Middle frontal gyrus (tissue), 1 donor: ENCODE results near the gene TRIM65.
"Not testable (repeated sequence)": the region's sequence is repeated elsewhere in the genome, so short reads cannot be mapped to it uniquely, and the experiment has no call there.

Experiments used
- DNase-seq: peaks from one replicate; pipeline ENCODE4 v3.0.0-alpha.2; 2015; ENCODE audit warnings: low spot score; ENCODE audit errors: extremely low spot score

The TRIM65 gene

DNA sequence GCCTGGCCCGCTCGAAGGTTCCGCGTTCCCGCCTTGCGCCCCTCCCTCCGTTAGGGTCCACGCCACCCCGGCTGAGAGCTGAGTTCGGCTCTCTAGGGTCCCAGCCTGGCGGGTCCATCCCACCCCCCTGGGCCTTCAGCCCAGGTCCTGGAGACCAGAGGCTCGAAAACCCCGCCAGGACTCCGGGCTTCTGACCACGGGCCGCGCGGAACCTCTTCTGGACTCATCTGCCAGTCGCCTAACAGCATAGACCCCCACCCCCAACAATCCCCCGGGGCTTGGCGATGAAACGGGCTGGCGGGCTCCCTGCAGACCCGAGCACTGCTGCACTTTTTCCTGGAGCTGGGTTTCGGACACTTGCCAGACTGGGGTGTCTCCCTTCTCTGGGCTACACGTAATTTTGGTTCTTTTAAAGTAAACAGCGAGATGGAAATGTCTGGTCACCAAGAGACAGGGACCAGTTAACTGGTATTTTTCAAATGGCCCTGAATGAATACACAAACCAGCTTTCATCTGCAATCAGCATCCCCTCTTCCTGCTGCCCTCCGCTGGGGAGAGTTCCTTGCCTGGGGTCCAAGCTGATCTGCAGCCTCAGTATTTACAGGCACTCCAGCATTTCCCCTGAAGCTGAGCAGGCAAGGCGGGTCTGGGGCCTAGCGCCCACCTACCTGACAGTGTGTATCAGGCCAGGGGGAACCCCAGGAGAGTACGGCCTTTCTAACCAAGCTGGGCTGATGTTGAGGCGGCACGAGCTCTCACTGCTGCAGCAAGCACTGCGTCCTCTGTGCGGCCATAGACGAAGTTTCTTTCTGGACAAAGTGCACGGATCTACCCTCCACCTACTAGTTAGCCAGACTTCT, 639 bp upstream of the TRIM65 start:
- no peak for DNase-seq

DNA sequence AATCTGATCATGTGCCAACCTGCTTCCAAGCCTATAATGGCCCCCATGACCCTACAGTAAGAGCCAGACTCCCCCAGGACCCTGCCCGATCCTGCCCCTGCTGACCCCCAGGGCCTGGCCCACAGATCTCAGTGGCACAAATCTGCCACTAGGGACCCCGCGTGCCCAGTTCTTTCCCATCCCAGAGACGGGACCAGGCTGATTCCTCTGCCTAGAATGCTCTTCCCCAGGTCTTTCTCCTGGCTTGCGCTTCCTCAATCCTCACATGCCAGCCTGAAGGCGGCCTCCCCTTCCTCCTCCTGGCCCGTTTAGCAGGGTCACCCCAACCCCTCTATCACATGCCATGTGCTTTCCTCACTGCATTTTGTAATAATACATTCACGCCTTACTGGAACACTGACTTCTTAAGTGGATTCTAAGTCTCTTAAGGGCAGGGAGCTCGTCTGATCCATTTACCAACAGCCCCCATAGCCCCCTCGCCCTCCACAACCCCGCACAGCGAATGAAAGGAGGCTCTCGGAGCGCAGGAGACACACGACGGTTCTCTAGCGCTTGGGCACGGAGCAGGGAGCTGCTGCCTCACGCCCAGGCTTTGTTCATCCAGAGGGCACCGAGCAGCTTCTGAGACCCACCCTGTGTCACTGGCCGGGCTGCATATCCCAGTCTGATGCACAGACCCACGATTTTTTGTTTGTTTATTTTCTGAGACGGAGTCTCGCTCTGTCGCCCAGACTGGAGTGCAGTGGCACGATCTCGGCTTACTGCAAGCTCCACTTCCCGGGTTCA, 1.2 kb downstream of the TRIM65 start:
- DNase-seq = no peak

DNA sequence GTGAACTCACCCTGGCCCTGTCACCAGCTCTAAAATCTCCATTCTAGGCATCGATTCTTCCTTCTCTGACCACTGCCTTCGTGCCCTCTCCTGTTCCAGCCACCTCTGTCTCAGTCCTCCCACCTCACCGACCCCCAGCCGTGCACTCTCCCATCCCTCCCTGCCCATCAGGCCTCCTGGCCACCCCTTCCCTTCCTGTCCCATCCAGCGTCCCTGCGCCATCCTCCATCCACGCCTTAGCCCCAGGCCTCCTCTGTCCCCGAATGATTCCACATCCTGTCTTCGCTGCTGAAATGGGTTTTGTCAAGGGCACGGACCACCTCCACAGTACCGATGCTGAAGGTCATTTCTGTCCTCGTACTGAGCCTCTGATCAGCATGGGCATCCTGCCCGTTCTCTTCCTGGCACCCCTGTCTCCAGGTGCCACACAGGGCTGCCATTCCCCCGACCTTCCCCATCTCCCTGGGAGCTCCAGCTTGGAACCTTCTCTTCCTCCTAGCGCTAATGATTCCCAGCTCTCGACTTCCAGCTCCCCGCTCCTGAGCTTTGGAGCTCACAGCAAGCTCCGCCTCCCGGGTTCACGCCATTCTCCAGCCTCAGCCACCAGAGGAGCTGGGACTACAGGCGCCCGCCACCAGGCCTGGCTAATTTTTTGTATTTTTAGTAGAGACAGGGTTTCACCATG, 2.6 kb downstream of the TRIM65 start:
- DNase-seq = no peak

DNA sequence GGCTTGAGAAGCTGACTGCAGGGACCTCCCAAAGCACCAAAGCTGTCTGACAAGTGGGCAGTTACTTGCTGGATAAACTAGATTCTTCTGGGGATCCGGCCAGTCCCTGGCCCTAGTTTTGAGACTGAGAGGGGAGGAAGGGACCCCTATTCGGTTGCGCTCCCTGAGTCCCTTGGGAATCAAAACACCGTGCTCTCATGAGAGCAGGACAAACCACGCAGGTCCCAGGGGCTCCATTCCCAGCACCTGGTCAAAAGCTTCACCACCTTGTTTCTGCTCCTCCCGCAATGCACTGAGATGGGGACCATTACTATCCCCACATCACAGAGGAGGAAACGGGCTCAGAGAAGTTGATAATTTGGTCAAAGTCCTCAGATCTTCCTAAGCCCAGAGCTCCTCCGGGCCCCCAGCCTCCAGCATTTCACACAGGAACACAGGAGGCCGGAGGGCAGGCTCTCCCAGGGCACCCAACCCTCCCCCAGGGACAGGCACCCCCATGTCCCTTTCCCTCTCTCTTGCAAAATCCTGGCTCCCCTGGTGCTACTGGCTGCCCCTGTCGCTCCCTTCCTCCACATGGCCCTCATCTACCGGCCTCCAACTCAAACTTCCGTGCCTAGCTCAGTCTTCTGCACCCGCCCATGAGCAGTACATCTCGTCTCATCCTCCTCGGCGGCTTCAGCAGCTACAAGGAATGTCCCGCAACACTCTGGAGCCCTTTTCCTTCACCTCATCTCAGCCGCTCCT, 3.3 kb downstream of the TRIM65 start:
- DNase-seq = no peak

DNA sequence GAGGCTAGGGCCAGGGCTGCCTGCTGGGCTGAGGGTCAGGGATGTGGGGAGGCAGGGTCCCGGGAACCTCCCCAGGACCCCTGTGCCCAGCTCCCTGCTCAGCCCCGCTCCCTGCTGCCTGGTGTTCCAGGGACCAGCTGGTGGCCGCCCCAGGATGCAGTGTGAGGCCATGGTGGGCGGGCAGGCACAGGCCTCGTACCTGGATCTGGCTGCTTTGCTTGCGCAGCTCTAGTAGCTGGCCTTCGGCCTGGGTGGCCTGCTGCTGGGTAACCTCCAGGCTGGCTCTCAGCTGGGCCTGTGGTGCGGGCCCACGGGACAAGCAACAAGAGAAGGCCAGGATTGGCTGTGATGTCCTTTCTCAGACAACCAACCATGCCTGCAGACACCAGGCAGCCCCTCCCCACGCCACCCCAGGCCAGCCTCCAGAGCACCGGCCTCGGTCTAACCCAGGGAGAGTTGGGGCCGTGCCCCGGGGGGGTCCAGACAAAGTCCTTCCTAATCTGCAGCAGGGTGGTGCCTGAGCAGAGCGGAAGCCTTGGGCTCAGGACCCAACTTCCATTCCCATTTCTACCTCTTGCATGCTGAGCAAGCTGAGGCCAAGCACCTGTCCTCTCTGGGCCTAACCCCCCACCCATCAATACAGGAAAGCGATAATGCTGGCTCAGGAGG, 4.1 kb downstream of the TRIM65 start:
- DNase-seq = no peak

DNA sequence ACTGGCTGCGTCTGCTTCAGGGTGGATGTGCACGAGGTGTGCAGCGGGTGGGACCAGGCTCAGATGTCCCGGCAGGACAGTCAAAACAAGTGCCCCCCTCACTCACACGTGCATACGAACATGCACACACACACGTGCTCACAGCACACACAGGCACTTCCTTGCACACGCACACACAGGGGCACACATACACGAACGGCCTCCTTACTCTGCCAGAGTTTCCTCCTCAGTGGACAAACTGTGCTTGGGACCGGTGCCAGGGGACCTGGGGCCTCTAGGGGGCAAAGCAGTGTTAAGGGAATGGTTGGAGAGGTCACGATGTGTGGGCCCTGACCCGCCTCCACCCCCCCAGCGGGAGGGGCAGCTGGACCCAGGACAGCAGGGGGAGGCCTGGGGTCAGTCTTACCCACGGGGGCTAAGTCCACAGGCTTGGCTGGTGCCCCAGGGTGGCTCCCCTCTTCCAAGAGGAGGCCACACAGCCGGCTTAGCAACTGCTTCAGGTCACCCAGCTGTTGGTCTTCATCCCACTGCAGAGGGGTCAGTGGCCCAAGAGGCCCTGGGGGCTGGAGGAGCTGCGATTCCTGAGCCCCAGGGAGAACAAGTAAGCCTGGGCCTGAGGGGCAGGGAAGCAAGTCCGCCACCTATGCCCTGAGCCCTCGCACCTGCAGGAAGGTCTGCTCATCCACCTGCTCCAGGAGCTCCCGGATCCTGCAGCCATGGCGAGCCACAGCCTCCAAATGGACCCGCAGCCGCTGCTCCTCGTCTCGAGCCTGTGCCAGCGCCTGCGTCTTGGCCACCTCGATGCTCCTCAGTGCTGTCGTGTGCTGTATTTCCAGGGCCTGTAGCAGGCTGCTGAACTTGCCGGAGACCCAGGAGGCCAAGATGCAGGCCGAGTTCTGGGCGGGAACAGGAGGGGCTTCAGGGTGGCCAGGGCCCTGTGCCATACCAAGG, 4.9 kb downstream of the TRIM65 start:
- DNase-seq = no peak

DNA sequence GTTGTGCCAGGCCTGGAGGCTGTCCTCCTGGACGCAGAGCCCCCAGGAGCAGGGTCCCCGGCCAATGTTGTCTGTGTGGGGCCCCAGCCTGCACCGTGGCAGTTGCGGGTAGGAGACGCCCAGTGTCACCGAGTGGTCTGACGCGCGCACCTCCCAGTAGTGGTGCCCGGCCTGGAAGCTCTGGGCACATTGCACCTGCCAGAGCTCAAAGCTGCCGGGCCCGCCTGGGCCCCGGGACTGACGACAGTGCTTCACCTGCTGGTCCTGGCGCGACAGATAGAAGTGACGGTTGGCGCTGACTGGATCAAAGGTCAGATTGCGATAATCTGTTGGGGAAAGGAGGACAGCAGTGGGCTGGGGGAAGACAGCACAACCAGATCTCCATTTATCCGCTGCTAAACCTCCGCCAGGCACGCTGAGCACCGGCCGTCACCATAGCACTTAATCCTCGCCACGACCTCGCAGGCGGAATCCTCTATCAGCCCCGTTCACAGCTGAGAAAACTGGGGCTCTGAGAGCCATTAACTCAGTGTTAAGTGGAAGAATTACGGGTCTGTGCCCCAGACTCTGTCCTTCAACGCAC, 5.6 kb downstream of the TRIM65 start:
- no peak for DNase-seq

DNA sequence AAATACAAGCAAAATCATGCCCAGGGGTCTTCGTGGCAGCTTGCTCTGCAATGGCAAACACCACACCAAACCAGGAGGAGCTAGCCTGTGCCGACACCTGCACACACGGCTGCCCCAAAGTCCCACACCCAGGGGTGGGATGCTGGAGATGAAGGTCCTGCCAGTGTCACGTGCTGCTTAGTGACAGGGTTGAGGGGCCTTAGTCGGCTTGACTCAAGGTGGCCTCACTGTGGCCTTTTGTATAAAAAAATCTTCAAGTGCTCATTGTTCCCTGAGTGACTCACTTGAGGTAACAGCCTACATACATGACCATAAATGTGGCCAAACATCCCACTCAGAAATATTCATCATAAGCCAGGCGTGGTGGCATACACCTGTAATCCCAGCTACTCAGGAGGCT, 7.3 kb downstream of the TRIM65 start:
- no peak for DNase-seq

DNA sequence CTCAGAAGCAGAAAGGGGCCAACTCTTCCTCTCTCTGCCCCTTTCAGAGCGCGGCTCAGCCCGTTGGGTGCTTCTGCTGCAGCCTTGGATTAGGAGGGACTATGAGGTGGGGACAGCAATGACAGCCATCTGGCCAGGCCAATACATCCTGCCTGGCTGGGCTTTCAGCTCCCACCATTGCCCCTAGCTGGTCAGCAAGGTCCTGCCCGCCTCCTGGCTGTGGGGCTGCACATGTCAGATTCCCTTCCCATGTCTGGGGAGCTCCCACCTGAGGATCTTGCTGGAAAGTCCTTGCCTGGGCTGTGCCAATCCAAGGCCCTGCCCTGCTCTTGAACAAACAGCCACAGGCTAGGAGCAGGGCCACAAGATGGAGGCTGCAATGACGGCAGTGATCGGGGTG, 8.3 kb downstream of the TRIM65 start:
- DNase-seq = no peak

DNA sequence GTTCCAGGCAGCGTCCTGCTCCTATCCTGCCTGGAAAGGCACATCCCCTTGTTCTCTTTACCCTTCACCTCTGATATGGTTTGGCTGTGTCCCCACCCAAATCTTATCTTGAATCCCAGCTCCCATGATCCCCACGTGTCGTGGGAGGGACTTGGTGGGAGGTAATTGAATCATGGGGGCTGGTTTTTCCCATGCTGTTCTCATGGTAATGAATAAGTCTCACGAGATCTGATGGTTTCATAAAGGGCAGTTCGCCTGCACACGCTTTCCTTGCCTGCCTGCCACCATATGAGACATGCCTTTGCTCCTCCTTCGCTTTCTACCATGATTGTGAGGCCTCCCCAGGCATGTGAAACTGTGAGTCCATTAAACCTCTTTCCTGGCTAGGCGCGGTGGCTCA, 10.9 kb downstream of the TRIM65 start:
- DNase-seq = not testable (repeated sequence)

DNA sequence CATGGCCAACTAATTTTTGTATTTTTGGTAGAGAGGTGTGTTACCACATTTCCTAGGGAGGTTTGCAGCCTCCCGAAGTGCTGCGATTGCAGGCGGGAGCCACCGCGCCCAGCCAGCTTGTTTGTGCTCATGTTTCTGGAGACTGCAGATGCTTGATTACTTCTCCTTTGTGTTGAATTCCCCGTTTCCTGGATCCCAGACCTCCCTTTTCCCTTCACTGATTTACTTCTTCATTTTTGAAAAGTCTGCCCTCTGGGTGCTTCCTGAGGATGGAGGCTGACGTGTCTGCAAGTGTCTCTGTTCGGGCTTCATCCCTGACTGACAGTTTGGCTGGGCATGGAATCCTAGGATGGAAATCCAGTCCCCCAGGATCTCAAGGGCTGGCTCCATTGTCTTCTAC, 11.3 kb downstream of the TRIM65 start:
- DNase-seq = no peak

DNA sequence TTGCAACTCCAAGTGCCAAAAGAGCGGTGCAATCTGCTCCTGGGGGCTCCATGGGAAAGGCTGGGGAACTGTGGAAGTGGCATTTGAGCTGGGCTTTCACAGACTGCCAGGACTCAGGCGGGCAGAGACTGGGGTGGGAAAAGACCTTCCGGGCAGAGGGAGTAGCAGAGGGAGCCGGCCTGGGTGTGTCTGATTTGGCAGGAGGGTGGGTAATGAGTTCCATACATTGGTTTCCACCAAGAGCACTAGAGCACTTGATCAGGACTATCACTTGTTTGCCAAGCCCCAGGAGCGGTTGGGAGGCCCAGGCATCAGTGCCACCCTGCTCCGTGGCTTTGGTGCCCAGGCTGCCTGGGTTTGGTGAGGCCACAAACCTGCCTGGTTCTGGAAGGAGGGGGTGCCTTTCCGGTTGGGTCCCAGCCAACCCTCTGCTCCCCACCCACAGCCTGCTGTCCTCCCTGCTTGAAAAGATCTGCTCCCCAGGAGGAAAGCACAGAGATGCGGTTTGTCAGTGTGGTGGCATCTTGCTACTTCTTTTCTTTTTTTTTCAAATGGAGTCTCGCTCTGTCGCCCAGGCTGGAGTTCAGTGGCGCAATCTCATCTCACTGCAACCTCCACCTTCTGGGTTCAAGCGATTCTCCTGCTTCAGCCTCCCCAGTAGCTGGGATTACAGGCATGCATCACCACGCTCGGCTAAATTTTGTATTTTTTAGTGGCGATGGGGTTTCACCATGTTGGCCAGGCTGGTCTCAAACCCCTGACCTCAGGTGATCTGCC, 14.9 kb downstream of the TRIM65 start:
- no peak for DNase-seq

DNA sequence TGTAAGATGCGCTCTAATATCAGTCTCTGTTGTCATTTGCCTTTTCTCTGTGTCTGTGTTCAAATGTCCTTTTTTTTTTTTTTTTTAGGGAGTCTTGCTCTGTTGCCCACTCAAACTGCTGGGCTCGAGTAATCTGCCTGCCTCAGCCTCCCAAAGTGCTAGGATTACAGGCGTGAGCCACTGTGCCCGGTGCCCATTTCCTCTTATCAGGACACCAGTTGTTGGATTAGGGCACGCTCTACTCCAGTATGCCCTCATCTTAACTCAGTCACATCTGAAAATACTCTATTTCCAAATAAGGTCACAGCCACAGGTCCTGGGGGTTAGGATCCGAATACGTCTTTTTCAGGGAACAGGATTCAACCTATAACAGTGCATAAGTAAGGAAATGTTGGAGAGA, 16.5 kb downstream of the TRIM65 start:
- no peak for DNase-seq

DNA sequence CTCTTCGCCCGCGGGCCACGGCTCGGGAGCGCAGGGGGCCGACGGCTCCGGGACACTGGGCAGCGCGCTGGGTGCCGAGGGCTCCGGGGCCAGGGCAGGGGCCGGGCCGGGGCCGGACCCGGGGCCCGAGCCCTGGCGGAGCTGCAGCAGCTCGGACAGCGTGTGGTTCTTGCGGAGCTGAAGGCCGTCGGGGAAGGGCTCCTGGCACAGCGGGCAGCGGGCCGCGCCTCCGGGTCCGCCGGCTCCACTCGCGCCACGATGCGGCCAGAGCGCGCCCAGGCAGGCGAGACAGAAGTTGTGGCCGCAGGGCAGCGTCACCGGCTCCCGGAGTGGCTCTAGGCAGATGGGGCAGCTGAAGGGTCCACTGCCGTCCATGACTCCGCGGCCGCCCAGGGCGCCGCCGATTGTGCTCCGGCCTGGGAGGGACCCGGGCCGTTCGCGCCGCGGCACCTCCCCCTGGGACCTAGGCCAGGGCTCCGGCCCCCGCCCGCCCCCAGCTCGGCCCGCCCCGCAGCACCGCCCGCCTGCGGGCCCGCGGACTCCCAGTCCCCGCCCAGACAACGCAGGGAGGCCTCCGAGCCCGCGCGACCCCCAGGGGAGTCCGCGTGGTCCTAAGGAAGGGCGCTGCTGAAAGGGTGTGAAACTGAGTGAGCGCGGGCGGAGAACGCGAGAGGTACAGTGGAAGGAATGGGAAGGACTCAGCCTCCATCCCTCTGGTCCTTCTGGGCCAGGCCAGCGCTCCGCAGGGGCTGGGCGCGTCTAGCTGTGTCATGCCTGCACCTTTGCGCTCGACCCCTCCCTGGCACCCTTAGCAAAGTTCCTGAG, 18.4 kb downstream of the TRIM65 start, which contains the start of gene TRIM47:
TRIM47 (minus strand) TSS at position 408 of the 825 bp plus-strand sequence; CDS start at position 375, 33 bp downstream.
- no peak for DNase-seq

DNA sequence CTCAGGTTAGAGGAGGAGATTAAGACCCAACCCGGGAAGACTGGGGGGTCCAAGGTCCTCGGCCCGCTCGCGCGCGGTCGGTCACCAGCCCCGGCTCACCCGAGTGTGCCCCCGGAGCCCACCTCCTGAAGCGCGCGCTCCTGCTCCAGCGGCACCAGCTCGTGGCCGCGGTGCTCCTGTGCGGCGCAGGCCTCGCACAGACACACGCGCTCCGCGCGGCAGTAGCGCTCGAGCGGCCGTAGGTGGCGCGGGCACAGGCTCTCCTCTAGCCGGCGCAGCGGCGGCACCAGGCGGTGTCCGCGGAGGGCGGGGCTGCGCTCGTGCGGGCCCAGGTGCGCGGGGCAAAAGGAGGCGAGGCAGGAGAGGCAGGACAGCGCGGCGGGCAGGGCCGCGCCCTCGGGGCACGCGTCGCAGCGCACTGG, 19.0 kb downstream of the TRIM65 start:
- no peak for DNase-seq

DNA sequence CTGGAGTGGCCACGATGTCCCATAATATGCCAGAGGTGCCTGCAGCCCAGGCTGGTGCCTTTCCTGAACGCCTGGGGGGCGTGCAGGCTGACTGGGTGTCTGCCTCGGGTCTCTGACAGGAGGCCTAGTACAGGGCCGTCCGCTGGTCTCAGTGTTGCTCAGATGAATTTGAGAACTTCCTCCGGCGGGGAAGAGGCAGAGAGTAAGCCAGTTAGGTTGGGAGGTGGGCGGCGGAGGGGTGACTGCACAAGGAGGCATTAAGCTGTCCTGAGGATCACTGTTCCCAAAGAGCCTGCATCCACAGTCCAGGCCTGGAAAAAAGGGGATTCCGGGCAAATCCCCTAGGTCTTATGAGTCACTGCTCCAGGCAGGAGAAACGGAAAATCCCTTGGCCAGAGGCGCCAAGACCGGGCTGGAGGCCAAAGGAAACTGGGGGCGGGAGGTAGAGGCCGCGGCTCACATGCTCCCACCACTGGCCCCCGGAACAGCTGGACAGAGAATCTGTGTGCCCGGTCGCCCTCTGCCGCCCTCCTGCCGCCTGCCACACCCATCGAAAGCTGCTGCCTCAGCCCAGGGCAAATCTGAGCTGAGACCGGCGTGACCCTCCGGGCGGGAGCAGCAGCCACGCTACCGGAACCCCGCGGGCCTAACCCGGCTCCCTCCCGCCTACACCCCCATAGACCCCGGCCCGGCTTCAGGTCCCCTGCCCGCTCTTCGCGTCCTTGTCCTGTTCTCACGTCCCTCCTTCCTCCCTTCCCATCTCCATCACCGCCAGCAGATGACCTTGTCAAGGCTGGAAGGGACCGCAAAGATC, 19.6 kb downstream of the TRIM65 start:
- DNase-seq = no peak
